ENCODE measurements around the gene TUSC2.
A peak's percentile ranks its signal among the peaks of the same experiment; 100 is the strongest.

Gene TUSC2

GRCh38 chr3:50299638-50299928 lies 28.4 kb downstream of the TUSC2 start:
- ATAC-seq (ENCODE audit: low read depth), result peak; percentile 73
- TF ChIP-seq, protein P1, sequence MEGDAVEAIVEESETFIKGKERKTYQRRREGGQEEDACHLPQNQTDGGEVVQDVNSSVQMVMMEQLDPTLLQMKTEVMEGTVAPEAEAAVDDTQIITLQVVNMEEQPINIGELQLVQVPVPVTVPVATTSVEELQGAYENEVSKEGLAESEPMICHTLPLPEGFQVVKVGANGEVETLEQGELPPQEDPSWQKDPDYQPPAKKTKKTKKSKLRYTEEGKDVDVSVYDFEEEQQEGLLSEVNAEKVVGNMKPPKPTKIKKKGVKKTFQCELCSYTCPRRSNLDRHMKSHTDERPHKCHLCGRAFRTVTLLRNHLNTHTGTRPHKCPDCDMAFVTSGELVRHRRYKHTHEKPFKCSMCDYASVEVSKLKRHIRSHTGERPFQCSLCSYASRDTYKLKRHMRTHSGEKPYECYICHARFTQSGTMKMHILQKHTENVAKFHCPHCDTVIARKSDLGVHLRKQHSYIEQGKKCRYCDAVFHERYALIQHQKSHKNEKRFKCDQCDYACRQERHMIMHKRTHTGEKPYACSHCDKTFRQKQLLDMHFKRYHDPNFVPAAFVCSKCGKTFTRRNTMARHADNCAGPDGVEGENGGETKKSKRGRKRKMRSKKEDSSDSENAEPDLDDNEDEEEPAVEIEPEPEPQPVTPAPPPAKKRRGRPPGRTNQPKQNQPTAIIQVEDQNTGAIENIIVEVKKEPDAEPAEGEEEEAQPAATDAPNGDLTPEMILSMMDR (IDR thresholded peaks at IDR 0.05; ENCODE audit: poor library complexity, severe bottlenecking), result no peak
- Histone ChIP-seq H3K4me1 (ENCODE audit: insufficient read depth, poor library complexity, severe bottlenecking) (peaks cover 9% of the 10 kb centered on the region), H3K36me3 (ENCODE audit: low read depth) (no peaks in the 10 kb centered on the region), H3K27me3 (ENCODE audit: insufficient read depth, poor library complexity, severe bottlenecking) (no peaks in the 10 kb centered on the region), H3K9me3 (ENCODE audit: severe bottlenecking) (no peaks in the 10 kb centered on the region), H3K27ac (ENCODE audit: poor library complexity, severe bottlenecking) (peak overlapping the region; percentile 95), H3K4me3 (ENCODE audit: severe bottlenecking) (peak overlapping the region; percentile 30)
- DNase-seq (ENCODE audit: low spot score), result no peak

DNA sequence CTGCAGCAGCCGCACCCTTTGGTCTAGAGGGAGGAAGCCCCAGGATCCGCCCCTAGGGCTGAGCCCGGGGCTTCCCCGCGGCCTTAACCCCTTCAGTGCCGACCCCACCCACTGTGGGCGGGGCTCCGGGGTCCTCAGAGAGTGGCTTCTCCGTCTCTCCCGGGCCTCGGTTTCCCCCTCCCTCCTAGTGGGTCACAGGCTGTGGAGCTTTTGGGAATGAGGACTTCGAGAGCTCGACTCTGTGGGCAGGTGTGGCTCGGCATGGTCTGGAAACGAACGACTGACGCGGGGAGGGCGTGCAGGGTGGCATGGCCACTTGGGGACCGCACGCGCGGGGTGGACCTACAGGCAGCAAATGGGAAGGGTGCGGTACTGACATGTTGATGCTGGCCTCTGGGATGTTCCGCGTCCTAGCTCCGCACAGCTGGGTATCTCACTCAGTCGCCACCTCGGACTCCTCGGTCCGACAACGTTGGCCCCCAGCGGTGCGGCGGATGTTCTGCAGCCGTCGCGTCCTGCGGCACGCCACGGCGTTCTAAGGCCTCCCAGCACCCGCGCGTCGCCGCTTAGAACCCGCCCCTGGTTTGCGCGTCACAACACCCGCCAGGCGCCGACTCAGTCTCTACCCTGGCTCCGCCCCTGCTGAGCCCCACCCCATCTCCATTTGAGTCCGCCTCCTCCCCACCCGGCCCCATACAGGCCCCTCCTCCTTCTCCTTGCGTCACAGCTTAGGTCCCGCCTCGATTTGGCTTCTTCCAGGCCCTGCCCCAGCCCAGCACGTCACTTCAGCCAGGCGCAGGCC lies 29.0 kb downstream of the TUSC2 start, which contains the start of the genes HYAL3 and NAA80:
TSS of gene HYAL3 (minus strand) at position 570 of the 802 bp plus-strand sequence. CDS start 3,803 bp downstream, outside the sequence.
TSS of gene NAA80 (minus strand) at position 570 of the 802 bp plus-strand sequence. CDS start 1,942 bp downstream, outside the sequence.
- peaks cover 9% of the 10 kb centered on the region for H3K4me1 ChIP-seq (ENCODE audit: insufficient read depth, poor library complexity, severe bottlenecking)
- peak; percentile 99 for DNase-seq (ENCODE audit: low spot score)
- H3K4me3 ChIP-seq (ENCODE audit: severe bottlenecking), result peak within 1 kb of the TSS; percentile 63
- H3K36me3 ChIP-seq (ENCODE audit: low read depth), result no peaks in the 10 kb centered on the region
- TF ChIP-seq, protein P1 (IDR thresholded peaks at IDR 0.05; ENCODE audit: poor library complexity, severe bottlenecking), result peak; percentile 35
- H3K9me3 ChIP-seq (ENCODE audit: severe bottlenecking), result no peaks in the 10 kb centered on the region
- no peaks in the 10 kb centered on the region for H3K27me3 ChIP-seq (ENCODE audit: insufficient read depth, poor library complexity, severe bottlenecking)
- peak; percentile 77 for ATAC-seq (ENCODE audit: low read depth)
- H3K27ac ChIP-seq (ENCODE audit: poor library complexity, severe bottlenecking), result peak within 1 kb of the TSS; percentile 95

GRCh38 chr3:50297896-50298725 lies 29.9 kb downstream of the TUSC2 start:
- Histone ChIP-seq H3K27ac (ENCODE audit: poor library complexity, severe bottlenecking) (peak overlapping the region; percentile 95), H3K27me3 (ENCODE audit: insufficient read depth, poor library complexity, severe bottlenecking) (no peaks in the 10 kb centered on the region), H3K4me3 (ENCODE audit: severe bottlenecking) (peak overlapping the region; percentile 63), H3K9me3 (ENCODE audit: severe bottlenecking) (no peaks in the 10 kb centered on the region), H3K36me3 (ENCODE audit: low read depth) (no peaks in the 10 kb centered on the region), H3K4me1 (ENCODE audit: insufficient read depth, poor library complexity, severe bottlenecking) (peaks cover 9% of the 10 kb centered on the region)
- TF ChIP-seq, protein P1 (IDR thresholded peaks at IDR 0.05; ENCODE audit: poor library complexity, severe bottlenecking), result no peak
- no peak for DNase-seq (ENCODE audit: low spot score)
- ATAC-seq (ENCODE audit: low read depth), result no peak

DNA sequence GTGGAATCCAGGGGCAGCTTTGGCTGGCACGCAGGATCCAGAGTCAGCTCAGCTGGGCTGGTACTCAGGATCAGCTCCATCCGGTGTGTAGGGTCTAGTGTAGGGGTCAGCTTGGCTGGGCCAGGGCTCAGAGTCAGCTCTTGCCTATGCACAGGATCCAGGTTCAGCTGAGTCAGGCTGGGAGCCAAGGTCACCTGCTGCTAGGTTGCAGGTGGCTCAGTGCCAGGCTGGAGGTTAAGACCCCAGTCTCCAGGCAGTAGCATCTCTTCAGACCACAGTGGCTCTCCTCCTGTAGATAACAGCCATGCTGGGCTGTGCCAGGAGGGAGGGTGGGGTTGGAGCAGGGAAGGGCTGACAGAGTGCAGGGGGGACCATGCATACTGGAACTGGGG lies 30.6 kb downstream of the TUSC2 start:
- DNase-seq (ENCODE audit: low spot score), result no peak
- peaks cover 9% of the 10 kb centered on the region for H3K4me1 ChIP-seq (ENCODE audit: insufficient read depth, poor library complexity, severe bottlenecking)

More for the DNA sequence above, 30.6 kb downstream of the TUSC2 start:
- Histone ChIP-seq H3K9me3 (ENCODE audit: severe bottlenecking) (no peaks in the 10 kb centered on the region), H3K27me3 (ENCODE audit: insufficient read depth, poor library complexity, severe bottlenecking) (no peaks in the 10 kb centered on the region), H3K27ac (ENCODE audit: poor library complexity, severe bottlenecking) (no peak overlapping the region), H3K36me3 (ENCODE audit: low read depth) (no peaks in the 10 kb centered on the region), H3K4me3 (ENCODE audit: severe bottlenecking) (no peak overlapping the region)
- TF ChIP-seq, protein P1 (IDR thresholded peaks at IDR 0.05; ENCODE audit: poor library complexity, severe bottlenecking), result no peak
- no peak for ATAC-seq (ENCODE audit: low read depth)

Data from RWPE2 (cell line).